ENCODE data around the gene VPS4A. TPM values are rescaled to one million over a fixed set of nuclear protein-coding genes. Genes with fewer than 3 reads are reported as not detected.
A peak's percentile ranks its signal among the peaks of the same experiment; 100 is the strongest.

Gene VPS4A
- total and polyA plus RNA-seq, 8 donors, result 4.1 to 51.0 (median 31.0) TPM

DNA sequence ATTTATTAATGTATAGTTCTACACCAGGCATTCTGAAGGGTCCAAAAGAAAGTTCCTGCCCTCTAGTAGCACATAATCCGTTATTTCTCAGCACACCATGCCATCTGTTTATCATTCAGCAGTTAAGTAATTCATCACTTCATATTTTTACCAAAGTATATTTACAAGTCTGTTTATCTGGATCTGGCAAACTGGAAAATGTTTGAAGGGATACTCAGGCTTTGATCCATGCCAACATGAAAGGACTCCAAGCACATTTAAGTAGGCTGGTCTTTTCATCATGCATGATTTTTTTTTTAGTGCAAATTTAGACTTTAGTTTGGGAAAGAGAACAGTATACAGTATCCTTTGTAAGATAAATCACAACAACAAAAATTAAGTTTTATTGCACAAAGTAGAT lies 4.1 kb upstream of the VPS4A start:
- no peaks in the 10 kb centered on the region for H3K9me3 ChIP-seq
- 21 to 57% (median 45%) methylated on average over 1 of the region's 1 CpG for WGBS, 5 donors
- no peak for DNase-seq
- H3K4me1 ChIP-seq, result peaks cover 2 to 10% (median 6%) of the 10 kb centered on the region in 4 donors
- intact Hi-C loops (cut with DNase I; ENCODE audit: low total_unique reads), result no loop called here
- no peak overlapping the region for H3K27ac ChIP-seq
- no peaks in the 10 kb centered on the region for H3K27me3 ChIP-seq
- no peak for TF ChIP-seq EP300 (IDR thresholded peaks at IDR 0.05)
- TF ChIP-seq POLR2A (IDR thresholded peaks at IDR 0.05), result no peak
- TF ChIP-seq POLR2AphosphoS5 (IDR thresholded peaks at IDR 0.05), result no peak
- TF ChIP-seq, protein P1, sequence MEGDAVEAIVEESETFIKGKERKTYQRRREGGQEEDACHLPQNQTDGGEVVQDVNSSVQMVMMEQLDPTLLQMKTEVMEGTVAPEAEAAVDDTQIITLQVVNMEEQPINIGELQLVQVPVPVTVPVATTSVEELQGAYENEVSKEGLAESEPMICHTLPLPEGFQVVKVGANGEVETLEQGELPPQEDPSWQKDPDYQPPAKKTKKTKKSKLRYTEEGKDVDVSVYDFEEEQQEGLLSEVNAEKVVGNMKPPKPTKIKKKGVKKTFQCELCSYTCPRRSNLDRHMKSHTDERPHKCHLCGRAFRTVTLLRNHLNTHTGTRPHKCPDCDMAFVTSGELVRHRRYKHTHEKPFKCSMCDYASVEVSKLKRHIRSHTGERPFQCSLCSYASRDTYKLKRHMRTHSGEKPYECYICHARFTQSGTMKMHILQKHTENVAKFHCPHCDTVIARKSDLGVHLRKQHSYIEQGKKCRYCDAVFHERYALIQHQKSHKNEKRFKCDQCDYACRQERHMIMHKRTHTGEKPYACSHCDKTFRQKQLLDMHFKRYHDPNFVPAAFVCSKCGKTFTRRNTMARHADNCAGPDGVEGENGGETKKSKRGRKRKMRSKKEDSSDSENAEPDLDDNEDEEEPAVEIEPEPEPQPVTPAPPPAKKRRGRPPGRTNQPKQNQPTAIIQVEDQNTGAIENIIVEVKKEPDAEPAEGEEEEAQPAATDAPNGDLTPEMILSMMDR (IDR thresholded peaks at IDR 0.05), result no peak
- H3K4me3 ChIP-seq, result no peak overlapping the region
- H3K36me3 ChIP-seq, result peaks cover 6 to 26% (median 19%) of the 10 kb centered on the region in 4 donors

DNA sequence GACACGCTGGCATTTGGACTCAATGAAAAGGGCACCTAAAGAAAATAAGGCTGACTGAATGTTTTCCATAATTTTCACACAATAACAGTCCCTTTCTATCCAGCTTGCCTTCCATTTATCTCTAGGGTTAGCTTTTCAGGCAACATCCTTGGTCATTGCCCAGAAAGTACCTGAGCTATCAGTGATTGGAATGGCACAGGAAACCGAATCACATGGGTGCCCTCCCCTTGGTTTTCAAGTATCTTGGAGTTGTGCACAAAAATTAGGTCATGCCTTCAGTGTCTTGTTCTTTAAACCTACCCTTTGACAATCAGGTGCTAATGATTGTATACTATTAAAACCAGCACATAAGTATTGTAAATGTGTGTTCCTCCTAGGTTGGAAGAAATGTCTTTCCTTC lies 3.3 kb upstream of the VPS4A start:
- intact Hi-C loops (cut with DNase I; ENCODE audit: low total_unique reads), result no loop called here
- DNase-seq, result no peak
- Histone ChIP-seq H3K4me3 (no peak overlapping the region), H3K9me3 (no peaks in the 10 kb centered on the region), H3K4me1 (peaks cover 9 to 18% (median 14%) of the 10 kb centered on the region in 4 donors), H3K27ac (no peak overlapping the region), H3K36me3 (peaks cover 6 to 20% (median 14%) of the 10 kb centered on the region in 4 donors), H3K27me3 (no peaks in the 10 kb centered on the region)
- WGBS, 5 donors, result 85 to 92% (median 88%) methylated on average over 2 of the region's 2 CpGs
- no peak for TF ChIP-seq EP300 (IDR thresholded peaks at IDR 0.05)
- no peak for TF ChIP-seq POLR2AphosphoS5 (IDR thresholded peaks at IDR 0.05)
- TF ChIP-seq, protein P1 (IDR thresholded peaks at IDR 0.05), result no peak
- no peak for TF ChIP-seq POLR2A (IDR thresholded peaks at IDR 0.05)

DNA sequence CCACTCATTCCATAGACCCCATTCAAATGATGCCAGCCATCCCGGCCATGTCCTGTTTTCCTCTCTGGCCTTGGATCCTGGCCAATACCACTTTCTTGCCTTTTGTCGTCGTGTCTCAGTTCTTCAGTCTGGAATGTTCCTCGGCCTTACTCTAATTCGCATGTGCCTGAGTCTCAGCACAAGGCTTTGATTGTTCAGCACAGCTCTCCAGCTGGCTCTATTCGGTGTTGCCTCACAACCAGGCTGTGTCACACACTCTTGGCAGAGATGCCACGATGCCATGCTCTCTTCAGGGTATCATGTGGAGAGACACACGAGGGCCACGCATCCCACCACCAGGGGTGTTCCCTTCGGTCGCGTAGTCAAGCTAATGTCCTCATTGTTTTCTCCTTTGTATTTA lies 1.8 kb upstream of the VPS4A start:
- TF ChIP-seq EP300 (IDR thresholded peaks at IDR 0.05), result no peak
- no peak for TF ChIP-seq POLR2AphosphoS5 (IDR thresholded peaks at IDR 0.05)
- no peak for TF ChIP-seq POLR2A (IDR thresholded peaks at IDR 0.05)
- TF ChIP-seq, protein P1 (IDR thresholded peaks at IDR 0.05), result no peak
- Histone ChIP-seq H3K36me3 (peaks cover under 1 to 15% (median 13%) of the 10 kb centered on the region in 4 donors), H3K9me3 (no peaks in the 10 kb centered on the region), H3K27ac (peak overlapping the region in 1 of 5 donors; percentile 13), H3K4me3 (no peak overlapping the region), H3K4me1 (peaks cover 13 to 32% (median 26%) of the 10 kb centered on the region in 4 donors), H3K27me3 (no peaks in the 10 kb centered on the region)
- DNase-seq, result peak in 1 of 2 donors; percentile 55
- WGBS, 5 donors, result 80 to 90% (median 84%) methylated on average over 12 of the region's 12 CpGs
- intact Hi-C loops (cut with DNase I; ENCODE audit: low total_unique reads), result no loop called here

DNA sequence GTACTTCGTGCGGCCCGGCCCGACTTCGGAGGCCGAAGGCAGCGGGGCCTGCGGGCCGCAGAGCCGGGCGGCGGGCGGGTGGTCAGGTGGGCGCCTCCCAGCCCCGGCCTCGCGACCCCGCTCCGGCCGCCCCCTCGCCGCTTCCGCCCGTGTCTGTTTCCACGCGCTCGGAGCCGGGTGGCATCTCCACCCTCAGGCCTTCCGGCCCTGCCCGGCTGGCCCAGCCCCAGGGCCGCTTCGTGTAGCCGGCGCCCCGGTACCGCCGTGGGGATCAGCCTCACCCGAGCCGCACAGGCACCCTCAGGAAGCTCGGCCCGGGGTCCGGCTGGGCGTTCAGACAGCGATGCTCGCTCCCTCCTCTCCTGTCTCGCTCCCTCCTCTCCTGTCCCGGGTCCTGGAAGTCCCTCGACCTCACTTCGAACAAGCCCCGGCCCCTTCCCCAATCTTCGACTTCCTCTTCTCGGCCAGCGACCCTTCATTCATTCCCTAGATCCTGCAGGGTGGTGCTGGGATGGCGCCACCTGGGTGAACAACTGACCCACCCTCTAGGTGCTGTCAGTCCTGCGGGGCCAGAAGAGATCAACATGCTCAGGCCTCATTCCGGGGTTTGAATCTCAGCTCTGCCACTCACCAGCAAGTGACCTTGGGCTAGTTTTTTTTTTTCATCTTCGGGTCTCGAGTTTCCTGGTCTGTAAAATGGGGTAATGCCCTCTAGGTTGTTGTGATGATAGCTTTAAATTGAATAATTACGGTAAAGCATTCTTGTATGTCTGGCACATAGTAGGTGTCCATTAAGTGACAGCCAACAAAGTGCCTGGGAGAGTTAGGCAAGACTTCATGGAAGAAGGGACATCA lies 610 bp downstream of the VPS4A start:
- Histone ChIP-seq H3K4me3 (peak overlapping the region; percentile 92 to 97 (median 94)), H3K27me3 (no peaks in the 10 kb centered on the region), H3K4me1 (peaks cover 30 to 55% (median 45%) of the 10 kb centered on the region in 4 donors), H3K27ac (peak overlapping the region; percentile 88 to 98 (median 93)), H3K9me3 (no peaks in the 10 kb centered on the region), H3K36me3 (peaks cover 17 to 32% (median 30%) of the 10 kb centered on the region in 4 donors)
- peak; percentile 40 to 62 for DNase-seq
- TF ChIP-seq EP300 (IDR thresholded peaks at IDR 0.05), result no peak
- no peak for TF ChIP-seq POLR2AphosphoS5 (IDR thresholded peaks at IDR 0.05)
- TF ChIP-seq, protein P1 (IDR thresholded peaks at IDR 0.05), result no peak
- TF ChIP-seq POLR2A (IDR thresholded peaks at IDR 0.05), result no peak
- 1 to 6% (median 2%) methylated on average over 10 to 59 of the region's 59 CpGs for WGBS, 5 donors
- intact Hi-C loops (cut with DNase I; ENCODE audit: low total_unique reads), result no loop called here

All from stomach (tissue), 9 donors.